ENCODE results near the gene NLRP1. TPM values are rescaled to one million over a fixed set of nuclear protein-coding genes. Genes with fewer than 3 reads are reported as not detected.
"Not testable (repeated sequence)": the region's sequence is repeated elsewhere in the genome, so short reads cannot be mapped to it uniquely, and the experiment has no call there.

Gene NLRP1
- total and polyA plus RNA-seq, 10 of the 15 experiments (the other 5 are each of a cell fraction or from before 2014, with no cell fraction given), result 2.8 to 21.8 (median 11.9) TPM

DNA sequence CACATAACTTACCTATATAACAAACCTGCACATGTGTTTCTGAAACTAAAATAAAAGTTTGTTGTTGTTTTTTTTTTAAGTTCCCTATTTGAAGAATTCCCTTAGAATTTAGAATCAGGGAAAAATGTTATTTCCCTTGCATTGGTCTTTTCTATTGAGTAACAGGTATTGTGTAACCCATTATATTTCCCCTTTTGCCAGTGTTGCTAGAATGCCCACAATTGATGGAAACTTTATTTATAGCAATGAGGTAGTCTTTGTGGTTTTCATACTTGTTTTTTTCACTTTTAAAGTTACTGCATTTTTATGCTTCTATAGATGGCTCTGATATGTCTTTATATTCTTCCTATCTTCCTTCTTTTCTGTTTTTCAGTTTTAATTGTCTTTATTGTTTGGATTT, 3.9 kb downstream of the NLRP1 start (continued):
- TF ChIP-seq POU2F2 (IDR thresholded peaks at IDR 0.05; ENCODE audit: borderline replicate concordance, low read depth, low read length) (no peak), JUNB (IDR thresholded peaks at IDR 0.05) (peak; percentile 21; the same call in 1 of the 2 replicates)

DNA sequence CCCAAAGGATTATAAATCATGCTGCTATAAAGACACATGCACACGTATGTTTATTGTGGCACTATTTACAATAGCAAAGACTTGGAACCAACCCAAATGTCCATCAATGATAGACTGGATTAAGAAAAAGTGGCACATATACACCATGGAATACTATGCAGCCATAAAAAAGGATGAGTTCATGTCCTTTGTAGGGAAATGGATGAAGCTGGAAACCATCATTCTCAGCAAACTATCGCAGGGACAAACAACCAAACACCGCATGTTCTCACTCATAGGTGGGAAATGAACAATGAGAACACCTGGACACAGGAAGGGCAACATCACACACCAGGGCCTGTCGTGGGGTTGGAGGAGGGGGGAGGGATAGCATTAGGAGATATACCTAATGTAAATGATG, 5.5 kb downstream of the NLRP1 start:
- in situ Hi-C loops (cut with MboI); H3K27ac ChIP-seq (ENCODE audit: control insufficient read depth, insufficient read depth); H3K4me3 ChIP-seq; H4K20me1 ChIP-seq (ENCODE audit: control insufficient read depth, insufficient read depth); H3K9ac ChIP-seq (ENCODE audit: control insufficient read depth, insufficient read depth, low read length); H3K79me2 ChIP-seq (ENCODE audit: control insufficient read depth, insufficient read depth, low read length); ATAC-seq; DNase-seq (ENCODE audit: low read depth, low spot score); intact Hi-C loops (cut with micrococcal nuclease; ENCODE audit: unreplicated experiment); H3K9me3 ChIP-seq (replicated peaks; ENCODE audit: control insufficient read depth, insufficient read depth, low read length); RAD21 ChIA-PET (ENCODE audit: unreplicated experiment); CTCF ChIA-PET; H3K36me3 ChIP-seq (ENCODE audit: control insufficient read depth in 2 of 2, insufficient read depth in 2 of 2, low read length in 1 of 2); BruUV-seq (replicated peaks); H3K4me2 ChIP-seq (ENCODE audit: control insufficient read depth, insufficient read depth); H3K27me3 ChIP-seq (replicated peaks in 1 of 2; ENCODE audit: control insufficient read depth in 2 of 2, insufficient read depth in 2 of 2, low read length in 1 of 2); FAIRE-seq; H3K4me1 ChIP-seq (ENCODE audit: control insufficient read depth, insufficient read depth, low read length); H2AFZ ChIP-seq (ENCODE audit: control insufficient read depth, low read depth, low read length); POLR2A ChIA-PET; SMC1A ChIA-PET (ENCODE audit: uncharacterized antibody, unreplicated experiment): not testable (repeated sequence)
- WGBS (ENCODE audit: insufficient coverage, insufficient replicate concordance, low lambda C conversion rate, missing lambda C conversion rate), result 79% methylated on average over 3 of the region's 4 CpGs

DNA sequence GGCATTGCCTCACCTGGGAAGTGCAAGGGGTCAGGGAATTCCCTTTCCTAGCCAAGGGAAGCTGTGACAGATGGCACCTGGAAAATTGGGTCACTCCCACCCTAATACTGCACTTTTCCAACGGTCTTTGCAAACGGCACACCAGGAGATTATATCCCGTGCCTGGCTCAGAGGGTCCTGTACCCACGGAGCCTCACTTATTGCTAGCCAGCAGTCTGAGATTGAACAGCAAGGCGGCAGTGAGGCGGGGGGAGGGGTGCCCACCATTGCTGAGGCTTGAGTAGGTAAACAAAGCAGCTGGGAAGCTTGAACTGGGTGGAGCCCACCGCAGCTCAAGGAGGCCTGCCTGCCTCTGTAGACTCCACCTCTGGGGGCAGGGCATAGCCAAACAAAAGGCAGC, 11.3 kb downstream of the NLRP1 start:
- H3K4me2 ChIP-seq (ENCODE audit: control insufficient read depth, insufficient read depth); in situ Hi-C loops (cut with MboI); H4K20me1 ChIP-seq (ENCODE audit: control insufficient read depth, insufficient read depth); H3K36me3 ChIP-seq (ENCODE audit: control insufficient read depth in 2 of 2, insufficient read depth in 2 of 2, low read length in 1 of 2); FAIRE-seq; H3K9ac ChIP-seq (ENCODE audit: control insufficient read depth, insufficient read depth, low read length); H2AFZ ChIP-seq (ENCODE audit: control insufficient read depth, low read depth, low read length); SMC1A ChIA-PET (ENCODE audit: uncharacterized antibody, unreplicated experiment); H3K27ac ChIP-seq (ENCODE audit: control insufficient read depth, insufficient read depth); H3K27me3 ChIP-seq (replicated peaks in 1 of 2; ENCODE audit: control insufficient read depth in 2 of 2, insufficient read depth in 2 of 2, low read length in 1 of 2); ATAC-seq; H3K79me2 ChIP-seq (ENCODE audit: control insufficient read depth, insufficient read depth, low read length); BruUV-seq (replicated peaks); H3K4me3 ChIP-seq; CTCF ChIA-PET; H3K4me1 ChIP-seq (ENCODE audit: control insufficient read depth, insufficient read depth, low read length); RAD21 ChIA-PET (ENCODE audit: unreplicated experiment); H3K9me3 ChIP-seq (replicated peaks; ENCODE audit: control insufficient read depth, insufficient read depth, low read length); POLR2A ChIA-PET; DNase-seq (ENCODE audit: low read depth, low spot score); intact Hi-C loops (cut with micrococcal nuclease; ENCODE audit: unreplicated experiment): not testable (repeated sequence)
- 90% methylated on average over 7 of the region's 7 CpGs for WGBS (ENCODE audit: insufficient coverage, insufficient replicate concordance, low lambda C conversion rate, missing lambda C conversion rate)
